NB4 (cell line): ENCODE results near the gene LIN37.

ENCODE experiments used
- MYC ChIP-seq: IDR thresholded peaks from 2 replicates; pipeline ENCODE4 v1.6.1; 2011; ENCODE audit warnings: low read depth, low read length
- POLR2A ChIP-seq: IDR thresholded peaks from 2 replicates; pipeline ENCODE4 v1.6.1; 2011; ENCODE audit warnings: mild to moderate bottlenecking; ENCODE audit not compliant: insufficient read length; ENCODE audit errors: extremely low read depth
- TF ChIP-seq, protein P1 (sequence below): IDR thresholded peaks from one replicate; pipeline ENCODE4 v1.5.1; 2012; ENCODE audit warnings: low read depth, low read length
- TF ChIP-seq, protein P2 (sequence below): IDR thresholded peaks from 2 replicates; pipeline ENCODE4 v1.6.1; 2011; ENCODE audit warnings: low read depth, low read length

DNA sequence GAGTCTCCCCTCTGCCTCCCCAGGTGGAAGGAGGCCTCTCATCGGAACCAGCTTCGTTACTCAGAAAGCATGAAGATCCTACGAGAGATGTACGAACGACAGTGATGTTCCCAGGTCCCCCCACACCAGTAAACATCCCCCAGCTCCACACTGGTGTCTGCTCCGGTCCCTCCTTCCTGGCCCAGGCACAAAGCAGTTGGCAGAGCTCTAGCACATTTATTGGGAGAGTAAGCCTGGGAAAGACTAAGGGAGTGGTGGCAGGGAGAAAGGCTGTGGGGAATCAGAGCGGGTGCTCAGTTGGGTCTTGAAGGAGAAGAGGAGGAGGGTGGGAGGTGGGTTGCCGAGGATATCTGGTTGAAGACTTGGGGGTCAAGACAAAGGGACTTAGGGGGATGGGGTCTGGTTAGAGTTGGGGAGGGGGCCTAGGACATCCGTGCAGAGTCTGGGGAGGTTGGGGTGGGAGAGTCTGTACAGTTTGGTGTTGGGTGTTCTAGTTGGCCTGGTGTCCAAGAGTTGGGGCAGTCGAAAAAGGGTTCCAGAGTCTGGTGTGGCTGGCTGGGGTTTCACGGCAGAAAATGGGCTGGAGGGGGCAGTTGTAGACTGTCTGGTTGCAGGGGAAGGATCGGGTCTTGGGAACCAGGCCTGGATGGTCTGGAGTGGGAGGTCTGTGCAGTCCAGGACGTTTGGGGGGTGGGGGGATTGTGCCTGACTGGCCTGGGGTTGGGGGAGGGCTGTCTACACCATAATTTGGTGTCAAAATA is 6.2 kb downstream of the LIN37 start:
- TF ChIP-seq POLR2A, result no peak
- TF ChIP-seq, protein P1, sequence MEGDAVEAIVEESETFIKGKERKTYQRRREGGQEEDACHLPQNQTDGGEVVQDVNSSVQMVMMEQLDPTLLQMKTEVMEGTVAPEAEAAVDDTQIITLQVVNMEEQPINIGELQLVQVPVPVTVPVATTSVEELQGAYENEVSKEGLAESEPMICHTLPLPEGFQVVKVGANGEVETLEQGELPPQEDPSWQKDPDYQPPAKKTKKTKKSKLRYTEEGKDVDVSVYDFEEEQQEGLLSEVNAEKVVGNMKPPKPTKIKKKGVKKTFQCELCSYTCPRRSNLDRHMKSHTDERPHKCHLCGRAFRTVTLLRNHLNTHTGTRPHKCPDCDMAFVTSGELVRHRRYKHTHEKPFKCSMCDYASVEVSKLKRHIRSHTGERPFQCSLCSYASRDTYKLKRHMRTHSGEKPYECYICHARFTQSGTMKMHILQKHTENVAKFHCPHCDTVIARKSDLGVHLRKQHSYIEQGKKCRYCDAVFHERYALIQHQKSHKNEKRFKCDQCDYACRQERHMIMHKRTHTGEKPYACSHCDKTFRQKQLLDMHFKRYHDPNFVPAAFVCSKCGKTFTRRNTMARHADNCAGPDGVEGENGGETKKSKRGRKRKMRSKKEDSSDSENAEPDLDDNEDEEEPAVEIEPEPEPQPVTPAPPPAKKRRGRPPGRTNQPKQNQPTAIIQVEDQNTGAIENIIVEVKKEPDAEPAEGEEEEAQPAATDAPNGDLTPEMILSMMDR, result no peak
- TF ChIP-seq, protein P2, sequence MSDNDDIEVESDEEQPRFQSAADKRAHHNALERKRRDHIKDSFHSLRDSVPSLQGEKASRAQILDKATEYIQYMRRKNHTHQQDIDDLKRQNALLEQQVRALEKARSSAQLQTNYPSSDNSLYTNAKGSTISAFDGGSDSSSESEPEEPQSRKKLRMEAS, result no peak
- TF ChIP-seq MYC, result no peak
